ENCODE measurements around the gene U2AF2. TPM values are rescaled to one million over a fixed set of nuclear protein-coding genes. Genes with fewer than 3 reads are reported as not detected.

U2AF2 gene
- total RNA-seq, 1 experiment from 2014 or later, result 140 TPM

GRCh38 chr19:55675661-55676354 lies 21.0 kb downstream of the U2AF2 start:
- no peak for DNase-seq (ENCODE audit: low read depth)

DNA sequence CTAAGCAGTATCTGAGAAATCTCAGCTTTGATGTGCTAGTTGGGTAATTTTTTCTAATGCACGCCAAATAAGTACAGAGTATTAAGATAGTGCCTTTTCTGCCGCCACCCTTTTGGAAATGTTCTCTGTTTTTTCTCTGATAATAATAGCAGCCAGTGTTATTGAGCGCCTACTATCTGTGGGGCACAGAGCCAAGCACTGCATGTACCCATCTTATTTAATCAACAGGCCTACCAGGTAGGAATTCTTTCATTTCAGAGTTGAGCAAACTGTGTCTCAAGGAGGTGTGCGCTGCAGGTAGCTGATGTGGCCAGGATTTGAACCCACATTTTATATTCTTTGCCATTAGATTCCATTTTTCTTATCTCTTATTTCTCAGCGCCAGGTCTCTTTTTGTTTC lies 21.5 kb downstream of the U2AF2 start:
- DNase-seq (ENCODE audit: low read depth), result no peak

DNA sequence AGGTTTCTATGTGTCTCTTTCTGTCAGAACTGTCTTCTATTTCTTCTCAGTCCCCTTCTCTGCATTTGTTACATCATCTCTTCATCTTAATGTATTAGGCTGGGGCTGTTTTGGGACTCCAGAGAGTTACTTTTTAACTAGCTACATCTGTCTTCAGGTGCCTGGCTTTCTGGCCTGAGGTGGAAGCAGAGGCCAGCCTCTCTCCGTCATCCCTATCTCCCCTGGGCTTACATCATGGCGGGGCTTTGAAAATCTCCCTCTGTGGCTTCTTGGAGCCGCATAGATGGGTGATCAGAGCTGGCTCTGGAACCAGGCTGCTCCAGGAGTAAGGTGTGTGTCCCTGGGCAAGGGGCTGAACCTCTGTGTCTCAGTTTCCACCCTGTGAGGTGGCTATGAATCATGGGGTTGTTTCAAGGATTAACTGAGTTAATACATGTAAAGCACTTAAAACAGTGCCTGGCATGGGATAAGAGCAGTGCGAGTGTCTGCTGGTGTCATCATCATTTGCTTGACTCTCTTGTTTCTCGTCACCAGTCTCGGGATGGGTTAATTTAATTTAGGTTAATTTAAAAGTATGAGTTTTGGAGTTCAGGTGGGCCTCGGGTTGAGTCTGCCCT lies 22.2 kb downstream of the U2AF2 start:
- DNase-seq (ENCODE audit: low read depth), result no peak

- DNase-seq (ENCODE audit: low read depth), result no peak
Observed at GRCh38 chr19:55677572-55678028, 22.8 kb downstream of the U2AF2 start.

DNA sequence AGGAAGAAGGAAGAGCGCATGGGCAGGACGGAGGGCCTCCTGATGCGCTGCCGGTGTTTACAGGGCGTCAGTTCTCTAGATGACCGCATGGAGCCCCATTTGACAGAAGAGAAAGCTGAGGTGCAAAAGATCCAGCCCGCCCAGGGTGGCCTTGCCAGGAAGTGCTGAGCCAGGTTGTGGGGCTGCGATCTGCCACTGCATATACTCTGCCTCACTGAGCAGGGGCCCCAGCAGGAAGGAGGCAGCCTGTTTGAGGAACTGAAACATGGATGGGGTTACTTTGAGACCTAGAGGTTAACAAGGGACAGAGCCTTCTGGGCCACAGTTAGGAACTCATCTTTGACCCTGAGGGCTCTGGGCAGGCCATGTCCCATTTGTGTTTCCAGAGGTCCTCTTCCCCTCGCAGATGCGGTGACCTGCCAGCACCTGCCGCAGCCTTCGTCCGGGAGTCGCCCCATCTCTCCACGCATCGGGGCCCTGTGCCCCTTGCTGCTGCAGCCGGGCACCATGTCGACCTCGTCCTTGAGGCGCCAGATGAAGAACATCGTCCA lies 23.4 kb downstream of the U2AF2 start:
- DNase-seq (ENCODE audit: low read depth), result no peak

- peak; percentile 39 for DNase-seq (ENCODE audit: low read depth)
Observed at GRCh38 chr19:55679343-55680257, 24.8 kb downstream of the U2AF2 start.

- no peak for DNase-seq (ENCODE audit: low read depth)
Observed at GRCh38 chr19:55680339-55681130, 25.7 kb downstream of the U2AF2 start.

DNA sequence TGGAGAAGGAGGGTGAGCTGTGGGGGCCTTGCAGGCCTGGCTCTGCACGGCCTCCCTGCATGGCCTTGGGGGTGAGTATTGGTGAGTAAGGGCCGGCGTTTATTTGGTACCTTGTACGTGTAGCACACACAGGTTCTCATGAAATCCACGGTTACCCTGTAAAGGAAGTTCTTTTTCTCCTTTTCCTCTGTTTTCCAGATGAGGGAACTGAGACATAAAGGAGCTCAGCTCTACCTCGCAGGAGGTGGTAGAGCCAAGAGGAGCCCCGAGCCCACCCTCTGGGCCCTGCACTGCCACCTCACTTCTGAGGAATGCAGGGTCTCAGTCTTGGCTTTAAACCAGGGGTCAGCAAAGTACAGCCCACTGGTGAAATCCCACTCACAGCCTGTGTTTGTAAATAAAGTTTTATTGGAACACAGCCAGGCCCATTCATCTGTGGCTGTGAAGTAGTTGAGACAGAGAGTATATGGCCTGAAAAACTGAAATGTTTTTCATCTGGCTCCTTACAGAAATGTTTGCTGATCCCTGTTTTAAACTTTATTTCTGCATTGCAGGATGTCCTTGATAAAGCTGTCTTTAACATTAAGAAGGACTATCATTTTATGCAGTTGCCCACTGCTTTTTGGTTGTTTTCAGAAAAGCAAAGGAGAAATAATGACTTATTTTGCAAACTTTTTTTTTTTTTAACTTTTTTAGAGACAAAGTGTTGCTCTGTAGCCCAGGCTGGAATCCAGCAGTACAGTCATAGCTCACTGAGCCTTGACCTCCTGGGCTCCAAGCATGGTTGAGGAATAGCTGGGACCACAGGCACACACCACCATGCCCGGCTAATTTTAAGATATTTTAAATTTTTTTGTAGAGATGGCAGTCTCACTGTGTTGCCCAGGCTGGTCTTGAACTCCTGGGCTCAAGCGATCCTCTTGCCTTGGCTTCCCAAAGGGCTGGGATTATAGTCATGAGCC lies 26.6 kb downstream of the U2AF2 start:
- no peak for DNase-seq (ENCODE audit: low read depth)

DNA sequence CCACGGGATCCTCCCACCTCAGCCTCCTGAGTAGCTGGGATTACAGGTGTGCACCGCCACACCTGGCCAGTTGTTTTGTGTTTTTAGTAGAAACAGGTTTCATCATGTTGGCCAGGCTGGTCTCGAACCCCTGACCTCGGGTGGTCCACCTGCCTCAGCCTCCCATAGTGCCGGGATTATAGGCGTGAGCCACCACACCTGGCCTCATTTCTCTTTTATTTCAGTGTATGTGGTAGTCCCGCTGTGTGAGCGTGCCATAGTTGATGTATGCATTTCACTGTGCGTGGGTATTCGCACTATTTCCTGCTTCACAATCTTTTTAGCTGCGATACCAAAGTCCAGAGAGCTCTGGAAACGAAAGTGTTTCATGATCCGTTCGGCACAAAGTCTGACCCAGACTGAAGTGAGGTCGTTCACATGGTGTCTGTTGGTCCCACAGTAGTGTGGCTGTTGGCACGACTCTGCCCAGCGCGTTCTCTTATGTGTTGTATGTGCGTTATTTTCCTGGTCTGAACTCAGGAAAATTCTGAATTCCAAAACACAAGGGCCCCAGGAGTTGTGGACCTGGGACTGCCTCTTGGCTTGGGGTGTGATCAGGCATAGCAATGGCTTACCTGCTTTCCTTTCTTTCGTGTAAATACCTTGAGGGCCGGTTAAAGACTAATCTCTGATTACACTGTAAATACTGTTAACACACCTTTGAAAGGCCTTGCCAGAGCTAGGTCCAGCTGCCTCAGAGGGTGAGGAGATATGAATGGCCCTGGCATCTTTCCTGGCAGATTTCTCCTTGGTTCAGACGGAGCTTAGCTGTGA lies 28.8 kb downstream of the U2AF2 start:
- DNase-seq (ENCODE audit: low read depth), result no peak

DNA sequence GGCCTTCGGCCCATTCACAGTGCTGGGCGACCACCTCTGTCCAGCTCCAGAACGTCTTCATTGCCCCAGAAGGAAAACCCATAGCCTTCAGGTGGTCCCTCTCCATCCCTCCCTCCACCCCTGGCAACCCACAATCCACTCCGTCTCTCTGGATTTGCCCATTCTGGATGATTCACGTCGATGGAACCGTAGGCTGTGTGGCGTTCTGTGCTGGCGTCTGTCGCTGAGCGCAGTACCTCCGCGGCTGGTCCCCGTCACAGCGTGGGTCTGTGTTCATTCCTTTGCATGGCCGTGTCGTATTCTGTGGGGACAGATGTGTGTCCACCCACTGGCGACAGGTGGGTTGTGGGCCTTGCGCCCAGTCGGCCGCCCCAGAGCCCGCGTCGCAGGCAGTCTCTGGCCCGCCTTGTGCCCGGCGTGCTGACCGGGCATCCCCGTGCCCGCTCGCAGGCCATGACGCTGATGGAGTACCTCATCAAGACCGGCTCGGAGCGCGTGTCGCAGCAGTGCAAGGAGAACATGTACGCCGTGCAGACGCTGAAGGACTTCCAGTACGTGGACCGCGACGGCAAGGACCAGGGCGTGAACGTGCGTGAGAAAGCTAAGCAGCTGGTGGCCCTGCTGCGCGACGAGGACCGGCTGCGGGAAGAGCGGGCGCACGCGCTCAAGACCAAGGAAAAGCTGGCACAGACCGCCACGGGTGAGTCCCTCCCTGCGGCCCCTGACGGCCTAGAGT lies 30.3 kb downstream of the U2AF2 start:
- DNase-seq (ENCODE audit: low read depth), result no peak

- DNase-seq (ENCODE audit: low read depth), result no peak
Observed at GRCh38 chr19:55685776-55686175, 30.9 kb downstream of the U2AF2 start.

DNA sequence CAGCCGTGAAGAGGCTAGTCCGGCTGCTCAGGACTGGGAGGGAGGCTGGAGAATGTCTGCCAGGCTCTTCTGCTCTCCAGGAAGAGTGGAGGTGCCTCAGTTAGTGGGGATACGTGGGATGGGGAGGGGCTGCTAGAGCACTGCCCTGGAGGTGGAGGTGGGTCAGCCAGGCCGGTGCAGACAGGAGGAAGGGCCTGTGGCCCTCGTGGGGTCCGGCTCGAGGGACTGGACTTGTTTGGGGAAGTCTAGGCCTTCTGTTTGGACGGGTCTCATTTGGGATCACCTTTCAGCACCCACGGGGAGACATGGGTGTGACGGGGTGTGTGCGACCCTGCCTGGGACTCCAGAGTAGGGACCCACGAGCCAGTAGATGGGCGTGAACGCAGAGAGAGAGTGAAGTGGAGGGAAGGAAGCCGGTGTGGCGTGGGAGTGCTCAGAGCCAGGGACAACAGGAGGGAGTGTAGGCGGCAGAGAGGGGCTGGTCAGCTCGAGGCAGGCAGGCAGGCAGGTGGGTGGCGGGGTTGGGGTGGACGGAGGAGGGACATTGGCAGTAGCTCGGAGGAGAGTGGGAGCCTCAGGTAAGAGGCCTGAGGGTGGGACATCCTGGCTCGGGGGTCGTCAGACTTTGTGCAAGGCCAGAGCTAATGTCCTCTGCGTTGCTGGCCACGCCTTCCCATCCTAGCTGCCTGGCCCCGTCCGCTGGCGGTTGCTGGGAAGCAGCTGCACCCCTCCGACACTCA lies 31.6 kb downstream of the U2AF2 start:
- no peak for DNase-seq (ENCODE audit: low read depth)

DNA sequence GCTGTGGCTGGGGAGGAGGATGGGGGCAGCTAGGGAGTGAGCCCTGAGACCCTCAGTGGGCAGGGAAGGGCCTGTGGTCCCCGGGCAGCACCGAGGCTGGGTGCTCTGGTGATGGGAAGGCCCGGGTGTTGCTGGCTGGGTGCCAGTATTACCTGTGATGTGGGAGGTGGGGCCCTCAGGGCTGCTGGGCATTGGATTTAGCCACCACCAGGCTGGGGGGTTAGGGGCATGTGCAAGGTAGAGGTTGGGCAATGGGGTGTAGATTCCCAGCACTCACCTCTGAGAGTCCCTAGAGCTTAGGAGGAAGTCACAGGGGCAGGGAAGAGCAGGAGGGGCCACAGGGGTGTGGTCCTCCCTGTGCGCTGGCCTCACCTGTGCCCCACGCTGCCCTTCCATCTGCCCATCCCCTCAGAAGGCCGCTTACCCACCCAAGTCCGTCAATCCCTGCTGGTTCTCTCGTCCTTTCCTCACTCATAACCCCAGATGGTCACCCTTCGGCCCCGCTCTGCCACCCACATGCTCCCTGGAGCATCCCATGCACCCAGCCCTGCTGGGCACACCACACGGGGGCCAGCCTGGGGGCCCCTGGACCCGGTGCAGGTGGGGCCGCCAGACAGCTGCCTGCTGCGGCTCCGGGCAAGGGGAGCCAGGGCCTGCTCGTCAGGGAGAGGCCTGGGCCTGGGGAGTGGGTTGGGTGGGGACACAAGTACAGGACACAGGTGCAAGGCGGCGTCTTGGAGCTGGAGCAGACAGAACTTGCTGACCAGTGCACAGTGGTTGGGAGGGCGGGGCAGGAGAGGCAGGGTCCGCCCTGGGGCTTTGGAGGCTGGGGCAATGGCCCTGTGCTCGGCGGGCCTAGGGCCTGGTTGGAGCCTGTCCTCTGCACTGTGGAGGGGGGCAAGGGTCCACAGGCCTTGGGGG lies 32.7 kb downstream of the U2AF2 start:
- no peak for DNase-seq (ENCODE audit: low read depth)

- DNase-seq (ENCODE audit: low read depth), result no peak
Observed at GRCh38 chr19:55688422-55689218, 33.8 kb downstream of the U2AF2 start.

- DNase-seq (ENCODE audit: low read depth), result no peak
Observed at GRCh38 chr19:55689411-55690108, 34.7 kb downstream of the U2AF2 start.
